Renal pelvis (tissue), 4 donors: ENCODE data around the gene SON. TPM values are rescaled to one million over a fixed set of nuclear protein-coding genes. Genes with fewer than 3 reads are reported as not detected.
"Not testable (repeated sequence)": the region's sequence is repeated elsewhere in the genome, so short reads cannot be mapped to it uniquely, and the experiment has no call there.

Experiments used
- DNase-seq: peaks from one replicate; pipeline ENCODE4 v3.0.0-alpha.2; 2013
- polyA plus RNA-seq, 3 donors: library from polyadenylated mRNA; unstranded; fragments of 120-200 nt; gene quantifications; one replicate each; pipeline ENCODE4 v1.2.1, GENCODE V29; 2013; ENCODE audit not compliant: insufficient read length in 3 of 3

The SON gene
- polyA plus RNA-seq, 3 donors = 306 to 376 (median 359) TPM

- DNase-seq = no peak
Observed at GRCh38 chr21:33561373-33561772, 18.5 kb downstream of the SON start.

GRCh38 chr21:33562389-33562788 is 19.6 kb downstream of the SON start:
- no peak for DNase-seq

- no peak for DNase-seq
Observed at GRCh38 chr21:33566514-33566913, 23.7 kb downstream of the SON start.

GRCh38 chr21:33567914-33568313 is 25.1 kb downstream of the SON start:
- DNase-seq = no peak

- no peak for DNase-seq
Observed at GRCh38 chr21:33568448-33568847, 25.6 kb downstream of the SON start.

- no peak for DNase-seq
Observed at GRCh38 chr21:33569991-33570390, 27.2 kb downstream of the SON start.

- DNase-seq = no peak
Observed at GRCh38 chr21:33572350-33572749, 29.5 kb downstream of the SON start.

GRCh38 chr21:33576741-33577141 is 33.9 kb downstream of the SON start:
- DNase-seq = not testable (repeated sequence)

GRCh38 chr21:33578214-33578613 is 35.4 kb downstream of the SON start:
- DNase-seq = no peak

- DNase-seq = no peak
Observed at GRCh38 chr21:33578959-33579542, 36.2 kb downstream of the SON start.

- no peak for DNase-seq
Observed at GRCh38 chr21:33584455-33584854, 41.6 kb downstream of the SON start.

- DNase-seq = no peak
Observed at GRCh38 chr21:33586927-33587326, 44.1 kb downstream of the SON start.

GRCh38 chr21:33587792-33588484 is 45.1 kb downstream of the SON start:
- peak; percentile 39 for DNase-seq

- DNase-seq = peak; percentile 84
Observed at GRCh38 chr21:33588485-33589335, 45.9 kb downstream of the SON start, which contains the start of gene DONSON. Gene DONSON, minus strand, starts transcription at chr21:33588684. Its CDS starts 43 bp downstream, at chr21:33588641.

- no peak for DNase-seq
Observed at GRCh38 chr21:33598051-33598450, 55.2 kb downstream of the SON start.

GRCh38 chr21:33608559-33608958 is 65.7 kb downstream of the SON start:
- no peak for DNase-seq

GRCh38 chr21:33611006-33611744 is 68.3 kb downstream of the SON start:
- no peak for DNase-seq

- DNase-seq = not testable (repeated sequence)
Observed at GRCh38 chr21:33617565-33617964, 74.7 kb downstream of the SON start.

- DNase-seq = no peak
Observed at GRCh38 chr21:33618407-33618806, 75.6 kb downstream of the SON start.

- no peak for DNase-seq
Observed at GRCh38 chr21:33619726-33620125, 76.9 kb downstream of the SON start.

GRCh38 chr21:33622253-33622652 is 79.4 kb downstream of the SON start:
- no peak for DNase-seq

- not testable (repeated sequence) for DNase-seq
Observed at GRCh38 chr21:33626151-33626550, 83.3 kb downstream of the SON start.
